Stomach (tissue), 9 donors: Measurements from ENCODE around the gene RAVER2. TPM values are rescaled to one million over a fixed set of nuclear protein-coding genes. Genes with fewer than 3 reads are reported as not detected.

ENCODE experiments used
- DNase-seq, 2 donors: peaks; one replicate each; pipeline versions ENCODE4 v3.0.0 to v3.0.0-alpha.2; 2013 to 2019
- H3K27ac ChIP-seq, 5 donors: fragments of 200-600 bp in 4 of 5; sonication (generic) in 4 of 5; one replicate each; pipeline ENCODE4 v1.5.1; 2013 to 2019; ENCODE audit warnings: mild to moderate bottlenecking in 1 of 5, moderate library complexity in 1 of 5
- H3K27me3 ChIP-seq, 3 donors: fragments of 200-600 bp; sonication (generic); one replicate each; pipeline ENCODE4 v1.5.1; 2017 to 2019; ENCODE audit warnings: mixed run types in 1 of 3
- H3K36me3 ChIP-seq, 4 donors: fragments of 200-600 bp; sonication (generic); 1 replicate in 3 of 4; 2 replicates in 1 of 4; pipeline ENCODE4 v1.5.1; 2016 to 2019
- H3K4me1 ChIP-seq, 4 donors: fragments of 200-600 bp; sonication (generic); one replicate each; pipeline ENCODE4 v1.5.1; 2016 to 2019
- H3K4me3 ChIP-seq, 4 donors: fragments of 200-600 bp; sonication (generic) in 3 of 4; one replicate each; pipeline ENCODE4 v1.5.1; 2016 to 2019; ENCODE audit warnings: mild to moderate bottlenecking in 1 of 4
- H3K9me3 ChIP-seq, 4 donors: fragments of 200-600 bp; sonication (generic); one replicate each; pipeline ENCODE4 v1.5.1; 2016 to 2019
- CTCF ChIP-seq, 7 experiments: fragments of 450-650 bp in 4 of 7; fragments of 200-600 bp in 3 of 7; sonication (generic) in 3 of 7; IDR thresholded peaks; one replicate each; pipeline ENCODE4 v1.5.1; 2016 to 2019; ENCODE audit warnings: antibody characterized with exemption in 7 of 7, control low read depth in 2 of 7, mild to moderate bottlenecking in 1 of 7
- EP300 ChIP-seq: sonication (generic); formaldehyde crosslinking; IDR thresholded peaks from one replicate; pipeline ENCODE4 v1.6.1; 2017; ENCODE audit warnings: antibody characterized with exemption
- POLR2A ChIP-seq, 4 donors: fragments of 450-650 bp; IDR thresholded peaks; one replicate each; pipeline ENCODE4 v1.6.1; 2016; ENCODE audit warnings: antibody characterized with exemption in 4 of 4, control low read depth in 2 of 4, mild to moderate bottlenecking in 1 of 4, moderate library complexity in 1 of 4
- POLR2AphosphoS5 ChIP-seq, 3 donors: sonication (generic); formaldehyde crosslinking; IDR thresholded peaks; one replicate each; pipeline ENCODE4 v1.6.1; 2016; ENCODE audit warnings: antibody characterized with exemption in 3 of 3
- WGBS, 5 donors: extraction: QIAGEN DNeasy Blood & Tissue Kit in 3 of 5; methylation state at CpG; one replicate each; pipeline versions ENCODE4 v1.1.5 to v1.1.7; 2013 to 2018; 5-methylcytosine and 5-hydroxymethylcytosine counted together
- intact Hi-C: fragments of 100-400 bp; cut with DNase I; formaldehyde crosslinking; loops from one replicate; pipeline ENCODE4 v1.15.1; 2023; ENCODE audit warnings: low total_unique reads
- polyA plus RNA-seq, 3 donors: library from polyadenylated mRNA; stranded (reverse); fragments of 200-250 nt; gene quantifications; one replicate each; pipeline ENCODE4 v1.2.3, GENCODE V29; 2013
- total RNA-seq, 5 donors: library from RNA; depleted of rRNA; stranded (reverse); fragments of >200 nt; gene quantifications; one replicate each; pipeline versions ENCODE4 v1.1.0 to v1.2.3, GENCODE V29; 2014 to 2016
- donor health status: healthy with polysubstance abuse.
- donor health status: Bipolar disorder and iron deficiency.
- donor health status: healthy.

RAVER2 gene
- total and polyA plus RNA-seq, 8 donors: 4.7 to 27.5 (median 13.9) TPM

GRCh38 chr1:64838486-64838885, 93.6 kb downstream of the RAVER2 start:
- Histone ChIP-seq H3K27me3 (no peaks in the 10 kb centered on the region), H3K4me1 (peaks cover 0 to 16% (median 7%) of the 10 kb centered on the region in 4 donors), H3K9me3 (no peaks in the 10 kb centered on the region), H3K36me3 (peaks cover 66 to 97% (median 96%) of the 10 kb centered on the region in 4 donors), H3K4me3 (no peak overlapping the region), H3K27ac (no peak overlapping the region)
- no peak for DNase-seq
- TF ChIP-seq POLR2AphosphoS5 (IDR thresholded peaks at IDR 0.05): no peak
- TF ChIP-seq EP300: no peak
- no peak for TF ChIP-seq CTCF (IDR thresholded peaks at IDR 0.05)
- no peak for TF ChIP-seq POLR2A (IDR thresholded peaks at IDR 0.05)
- 92 to 94% (median 92%) methylated on average over 7 of the region's 7 CpGs for WGBS, 5 donors
- intact Hi-C loops: no loop called here

GRCh38 chr1:64839261-64839660, 94.4 kb downstream of the RAVER2 start:
- Histone ChIP-seq H3K9me3 (no peaks in the 10 kb centered on the region), H3K4me3 (no peak overlapping the region), H3K27me3 (no peaks in the 10 kb centered on the region), H3K27ac (no peak overlapping the region), H3K36me3 (peaks cover 67 to 97% (median 96%) of the 10 kb centered on the region in 4 donors), H3K4me1 (peaks cover 0 to 16% (median 7%) of the 10 kb centered on the region in 4 donors)
- no peak for DNase-seq
- WGBS, 5 donors: 90 to 94% (median 92%) methylated on average over 5 of the region's 5 CpGs
- no peak for TF ChIP-seq EP300
- TF ChIP-seq POLR2A (IDR thresholded peaks at IDR 0.05): no peak
- TF ChIP-seq CTCF (IDR thresholded peaks at IDR 0.05): no peak
- TF ChIP-seq POLR2AphosphoS5 (IDR thresholded peaks at IDR 0.05): no peak
- intact Hi-C loops: no loop called here

- TF ChIP-seq POLR2AphosphoS5 (IDR thresholded peaks at IDR 0.05) (no peak), CTCF (IDR thresholded peaks at IDR 0.05) (no peak), EP300 (no peak), POLR2A (IDR thresholded peaks at IDR 0.05) (no peak)
- peaks cover 0 to 16% (median 7%) of the 10 kb centered on the region in 4 donors for H3K4me1 ChIP-seq
- no peak overlapping the region for H3K27ac ChIP-seq
- H3K27me3 ChIP-seq: no peaks in the 10 kb centered on the region
- no peak for DNase-seq
- no peak overlapping the region for H3K4me3 ChIP-seq
- H3K36me3 ChIP-seq: peaks cover 66 to 97% (median 96%) of the 10 kb centered on the region in 4 donors
- intact Hi-C loops: no loop called here
- 79 to 95% (median 91%) methylated on average over 9 to 15 of the region's 15 CpGs for WGBS, 5 donors
- H3K9me3 ChIP-seq: no peaks in the 10 kb centered on the region
Observed at GRCh38 chr1:64839732-64840405, 95.0 kb downstream of the RAVER2 start.

- Histone ChIP-seq H3K4me3 (no peak overlapping the region), H3K27me3 (no peaks in the 10 kb centered on the region), H3K27ac (no peak overlapping the region), H3K9me3 (no peaks in the 10 kb centered on the region), H3K4me1 (peaks cover 0 to 16% (median 7%) of the 10 kb centered on the region in 4 donors), H3K36me3 (peaks cover 68 to 97% (median 96%) of the 10 kb centered on the region in 4 donors)
- TF ChIP-seq CTCF (IDR thresholded peaks at IDR 0.05) (no peak), EP300 (no peak), POLR2A (IDR thresholded peaks at IDR 0.05) (no peak), POLR2AphosphoS5 (IDR thresholded peaks at IDR 0.05) (no peak)
- 61 to 79% (median 69%) methylated on average over 6 of the region's 6 CpGs for WGBS, 5 donors
- intact Hi-C loops: no loop called here
- no peak for DNase-seq
Observed at GRCh38 chr1:64841330-64842065, 96.6 kb downstream of the RAVER2 start.
